Middle frontal gyrus (tissue), 1 donor: ENCODE measurements around the gene ATRNL1.
"Not testable (repeated sequence)": the region's sequence is repeated elsewhere in the genome, so short reads cannot be mapped to it uniquely, and the experiment has no call there.

Experiments
- DNase-seq: peaks from one replicate; pipeline ENCODE4 v3.0.0-alpha.2; 2015; ENCODE audit warnings: low spot score; ENCODE audit errors: extremely low spot score

Gene ATRNL1

DNA sequence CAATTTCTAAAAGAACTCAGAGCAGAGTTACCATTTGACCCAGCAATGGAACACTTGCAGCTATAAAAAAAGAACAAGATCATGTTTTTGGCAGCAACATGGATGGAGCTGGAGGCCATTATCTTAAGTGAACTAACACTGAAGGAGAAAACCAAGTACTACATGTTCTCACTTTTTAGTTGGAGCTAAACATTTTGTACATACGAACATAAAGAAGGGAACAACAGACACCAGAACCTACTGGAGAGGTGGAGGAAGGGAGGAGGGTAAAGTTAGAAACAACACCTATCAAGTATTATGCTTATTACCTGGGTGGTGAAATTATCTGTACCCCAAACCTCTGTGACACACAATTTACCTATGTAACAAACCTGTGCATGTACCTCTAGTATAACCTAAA lies 329.5 kb downstream of the ATRNL1 start:
- no peak for DNase-seq

GRCh38 chr10:115427611-115428010 lies 334.4 kb downstream of the ATRNL1 start:
- DNase-seq, result no peak

- no peak for DNase-seq
Observed at GRCh38 chr10:115432188-115432819, 339.1 kb downstream of the ATRNL1 start.

GRCh38 chr10:115436999-115437398 lies 343.8 kb downstream of the ATRNL1 start:
- no peak for DNase-seq

GRCh38 chr10:115441907-115442545 lies 348.9 kb downstream of the ATRNL1 start:
- DNase-seq, result no peak

- no peak for DNase-seq
Observed at GRCh38 chr10:115456812-115457211, 363.6 kb downstream of the ATRNL1 start.

DNA sequence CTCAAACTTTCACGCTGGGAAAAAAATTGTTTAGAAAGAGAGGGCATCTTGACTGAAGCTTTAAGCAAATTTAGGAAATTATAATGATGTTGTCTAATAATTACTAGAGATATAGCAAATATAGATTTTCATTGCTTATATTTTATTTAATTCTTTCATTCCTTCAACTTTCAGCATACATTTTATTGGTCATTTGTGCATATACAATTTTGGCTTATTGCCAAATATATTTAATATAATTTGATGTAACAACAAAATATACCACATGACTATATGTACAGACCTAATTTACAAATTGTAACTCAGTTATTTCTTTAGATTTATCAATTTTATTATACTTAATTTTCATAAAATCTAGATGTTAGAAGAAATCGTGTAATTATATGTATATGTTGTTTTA lies 390.1 kb downstream of the ATRNL1 start:
- DNase-seq, result no peak

GRCh38 chr10:115491526-115492140 lies 398.5 kb downstream of the ATRNL1 start:
- no peak for DNase-seq

DNA sequence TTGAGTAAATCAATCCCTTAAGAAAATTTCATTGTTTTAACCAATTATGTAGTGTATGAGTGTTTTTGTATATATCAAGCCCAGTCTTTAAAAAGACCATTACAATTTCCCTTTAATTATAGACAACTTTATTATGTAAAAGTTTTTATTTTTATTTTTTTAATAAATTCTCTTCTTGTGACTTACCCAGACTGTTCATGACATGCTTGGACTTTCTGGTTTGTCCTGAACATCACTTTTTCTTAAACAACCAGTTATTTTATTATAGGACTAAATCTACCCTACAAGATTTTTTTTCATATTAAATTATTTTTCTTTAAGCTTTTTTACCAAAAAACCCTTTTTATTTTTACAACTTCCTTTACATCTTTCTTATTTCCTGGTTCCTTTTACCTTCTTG lies 410.4 kb downstream of the ATRNL1 start:
- no peak for DNase-seq

DNA sequence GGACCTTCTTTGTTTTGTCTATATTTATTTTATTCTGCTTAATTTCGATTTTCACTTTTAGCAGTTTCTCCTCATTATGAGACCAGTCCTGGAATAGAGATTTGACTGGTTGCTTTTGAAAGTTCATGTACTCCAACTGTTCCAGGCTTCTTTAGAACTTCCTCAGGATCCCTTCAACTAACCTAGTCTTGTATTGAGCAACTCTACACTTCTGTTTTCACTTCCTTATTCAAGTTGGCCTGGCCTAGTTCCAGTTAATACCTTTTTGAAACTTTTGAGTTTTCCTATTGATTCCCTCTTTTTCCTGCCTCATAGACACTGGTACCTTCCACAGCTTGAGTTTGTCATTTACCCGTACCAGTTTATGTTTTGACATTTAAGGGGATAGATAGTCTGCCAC lies 421.7 kb downstream of the ATRNL1 start:
- DNase-seq, result no peak

DNA sequence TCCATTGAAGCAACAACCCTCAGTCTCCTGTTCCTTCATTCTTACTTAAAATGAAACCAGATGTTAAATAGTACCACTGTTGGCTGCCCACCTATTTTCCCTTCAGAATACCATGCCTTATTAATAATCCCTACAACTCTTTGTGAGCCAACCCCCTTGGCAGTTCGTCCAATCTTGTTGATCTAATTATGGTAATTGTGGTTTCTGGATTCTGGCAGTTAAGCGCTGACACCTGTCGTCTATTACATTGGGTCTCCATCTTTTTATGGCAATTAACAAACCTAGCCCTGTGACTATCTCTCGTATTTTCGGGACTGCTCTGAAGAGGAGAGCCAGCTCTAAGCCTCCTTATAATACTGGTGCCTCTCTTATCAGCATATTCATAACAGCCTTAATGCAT lies 432.0 kb downstream of the ATRNL1 start:
- DNase-seq, result no peak

GRCh38 chr10:115527682-115528081 lies 434.5 kb downstream of the ATRNL1 start:
- DNase-seq, result not testable (repeated sequence)

- not testable (repeated sequence) for DNase-seq
Observed at GRCh38 chr10:115536401-115536800, 443.2 kb downstream of the ATRNL1 start.

DNA sequence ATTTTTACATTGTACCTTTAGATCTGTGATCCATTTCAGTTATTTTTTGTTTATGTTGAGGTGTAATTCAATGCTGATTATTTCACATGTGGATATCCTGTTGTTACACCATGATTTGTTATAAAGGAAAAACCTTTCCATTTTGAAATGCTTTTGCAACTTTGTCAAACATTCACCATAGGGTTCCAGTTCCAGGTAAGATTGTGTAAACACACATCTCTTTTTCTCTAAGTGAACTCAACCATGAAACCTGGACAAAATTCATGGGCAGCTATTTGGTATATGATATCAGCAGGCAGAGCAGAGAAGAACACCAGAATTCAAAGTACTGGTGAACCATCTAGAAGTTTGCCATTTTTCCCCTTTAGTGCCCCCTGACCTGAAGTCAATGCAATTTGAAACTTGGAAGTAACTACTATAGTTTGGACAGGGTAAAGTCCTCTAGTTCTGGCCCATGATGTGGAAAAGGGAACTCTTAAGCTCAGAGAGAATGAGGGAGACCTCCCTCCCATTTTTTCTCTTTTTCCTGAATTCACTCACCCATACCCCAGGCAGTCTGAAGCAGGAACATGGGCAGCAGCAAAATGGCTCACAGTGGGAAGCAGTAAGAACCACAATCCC lies 446.1 kb downstream of the ATRNL1 start:
- DNase-seq, result no peak

DNA sequence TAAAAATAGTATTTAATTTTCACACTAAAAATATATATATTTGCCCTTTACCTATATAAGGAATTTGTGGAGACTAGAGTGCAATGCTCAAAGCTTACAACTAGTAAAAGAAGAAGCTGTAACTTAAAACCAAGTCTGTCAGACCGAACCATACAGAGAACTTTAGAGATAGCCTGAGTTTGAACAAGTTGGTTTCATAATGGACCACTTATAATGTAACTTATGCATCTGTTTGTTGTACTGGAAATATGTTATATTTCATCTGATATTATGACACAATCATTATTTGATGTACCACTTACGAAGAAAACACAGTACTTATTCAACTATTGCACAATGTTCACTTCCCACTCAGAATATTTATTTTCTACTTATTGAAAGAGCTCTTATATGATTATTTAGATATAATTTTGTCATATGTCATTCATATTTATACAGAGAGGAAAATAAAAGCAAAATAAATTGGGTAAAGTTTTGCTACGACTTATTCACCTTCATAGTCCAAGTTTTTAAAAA lies 462.8 kb downstream of the ATRNL1 start:
- no peak for DNase-seq

DNA sequence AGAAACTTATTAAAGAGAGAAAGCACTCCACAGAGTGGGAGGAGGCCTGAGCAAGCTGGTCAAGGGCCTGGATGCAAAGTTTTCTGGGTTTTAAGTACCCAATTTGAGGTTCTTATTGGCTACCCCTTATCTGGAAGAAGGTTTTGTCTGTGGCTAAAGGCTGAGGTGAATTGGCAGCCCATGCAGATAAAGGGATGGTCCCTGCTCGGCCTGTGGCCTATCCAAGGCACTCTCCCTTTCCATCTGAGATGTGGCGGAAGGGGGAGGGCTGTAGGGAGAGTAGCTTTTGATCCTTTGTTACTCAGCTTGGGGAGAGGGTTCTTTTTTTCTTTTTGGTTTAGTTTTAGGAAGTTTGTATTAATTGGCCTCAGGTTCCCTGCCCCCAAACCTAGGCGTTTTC lies 465.1 kb downstream of the ATRNL1 start:
- no peak for DNase-seq

DNA sequence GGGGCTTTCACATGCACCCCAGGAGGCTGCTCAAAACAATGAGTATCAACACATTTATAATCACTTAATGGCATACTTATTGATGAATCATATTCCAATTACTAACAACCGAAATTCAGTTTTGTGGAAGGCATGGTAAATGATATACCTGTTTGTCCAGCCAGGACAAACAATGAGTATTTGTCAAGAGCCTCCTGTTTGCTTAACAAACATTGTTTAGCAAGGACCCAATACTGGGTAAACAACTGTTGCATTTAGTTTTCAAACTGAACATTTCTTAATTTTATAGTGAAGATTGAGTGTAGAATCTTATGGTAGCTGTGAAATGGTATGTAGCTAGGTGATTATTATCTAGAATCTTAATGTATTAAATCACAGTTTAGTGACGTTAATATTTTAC lies 473.7 kb downstream of the ATRNL1 start:
- no peak for DNase-seq

DNA sequence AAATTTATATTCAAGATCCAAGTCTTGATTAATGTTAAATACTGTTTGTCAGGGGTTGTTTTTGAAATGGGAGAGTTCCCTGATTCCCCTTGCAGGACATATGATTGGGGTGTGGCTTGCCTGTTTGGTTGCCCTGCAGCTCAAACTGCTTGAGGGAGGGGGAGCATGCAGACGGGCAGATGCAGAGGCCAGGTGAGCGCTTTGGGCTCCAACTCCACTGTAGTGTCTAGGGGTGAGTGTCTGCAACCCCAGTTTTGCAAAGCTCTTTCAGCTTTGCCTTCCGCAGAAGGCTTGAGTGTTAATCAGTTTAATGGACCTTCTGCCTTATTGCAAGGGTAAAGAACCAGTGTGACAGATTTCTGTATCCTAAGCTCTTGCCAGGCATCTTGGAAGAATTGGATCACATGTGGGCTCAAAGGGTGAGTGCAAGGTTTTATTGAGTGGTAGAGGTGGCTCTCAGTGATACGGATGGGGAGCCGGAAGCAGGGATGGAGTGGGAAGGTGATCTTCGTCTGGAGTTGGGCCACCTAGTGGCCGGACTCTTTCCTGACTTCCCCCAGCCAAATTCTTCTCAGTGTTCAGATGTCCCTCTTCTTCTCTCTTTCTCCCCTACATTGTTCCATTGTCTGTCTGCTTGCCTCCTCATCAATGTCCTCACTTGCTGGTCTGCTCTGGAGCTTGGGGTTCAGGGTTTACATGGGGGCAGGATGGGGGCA lies 479.7 kb downstream of the ATRNL1 start:
- no peak for DNase-seq

- no peak for DNase-seq
Observed at GRCh38 chr10:115580239-115580638, 487.1 kb downstream of the ATRNL1 start.

GRCh38 chr10:115593060-115593459 lies 499.9 kb downstream of the ATRNL1 start:
- DNase-seq, result no peak

GRCh38 chr10:115604627-115605026 lies 511.5 kb downstream of the ATRNL1 start:
- DNase-seq, result no peak

DNA sequence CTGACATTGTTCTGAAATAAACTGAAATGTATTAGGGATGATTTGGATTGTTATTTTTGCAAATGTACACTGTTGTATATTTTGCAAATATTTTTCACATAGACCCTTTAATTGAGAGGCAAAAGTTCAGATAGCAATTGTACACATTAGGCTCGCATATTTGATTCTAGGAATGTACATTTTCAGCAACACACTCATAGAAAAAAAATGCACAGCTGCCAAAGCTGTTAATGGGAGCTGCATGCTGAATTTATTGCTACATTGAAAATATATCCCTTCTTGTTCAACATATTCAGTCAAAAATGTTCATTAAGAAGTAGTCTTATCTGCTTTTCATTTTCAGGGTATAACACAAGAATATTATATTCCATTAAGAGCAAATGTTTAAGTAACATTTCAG lies 512.9 kb downstream of the ATRNL1 start:
- DNase-seq, result no peak
